GM18867 (cell line): Measurements from ENCODE around the gene SH3BP1.

Source experiments
- ATAC-seq: cut with Tn5 transposase; IDR thresholded peaks from one replicate; pipeline ENCODE4 v1.9.1; 2021; ENCODE audit warnings: mild to moderate bottlenecking, moderate library complexity; ENCODE audit not compliant: unreplicated experiment

The SH3BP1 gene

DNA sequence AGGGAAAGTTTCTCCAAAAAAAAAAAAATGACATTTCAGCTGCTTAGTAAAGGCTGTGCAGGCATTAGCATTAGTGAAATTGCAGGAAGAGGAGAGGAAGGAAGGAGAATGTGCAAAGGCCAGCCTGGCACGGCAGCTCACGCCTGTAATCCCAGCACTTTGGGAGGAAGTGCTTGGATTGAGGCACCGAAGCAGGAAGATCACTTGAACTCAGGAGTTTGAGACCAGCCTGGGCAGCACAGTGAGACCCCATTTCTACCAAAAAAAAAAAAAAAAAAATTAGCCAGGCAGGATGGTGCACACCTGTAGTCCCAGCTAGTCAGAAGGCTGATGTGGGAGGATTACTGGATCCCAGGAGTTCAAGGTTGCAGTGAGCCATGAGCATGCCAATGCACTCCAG lies 65.2 kb downstream of the SH3BP1 start:
- ATAC-seq: no peak

DNA sequence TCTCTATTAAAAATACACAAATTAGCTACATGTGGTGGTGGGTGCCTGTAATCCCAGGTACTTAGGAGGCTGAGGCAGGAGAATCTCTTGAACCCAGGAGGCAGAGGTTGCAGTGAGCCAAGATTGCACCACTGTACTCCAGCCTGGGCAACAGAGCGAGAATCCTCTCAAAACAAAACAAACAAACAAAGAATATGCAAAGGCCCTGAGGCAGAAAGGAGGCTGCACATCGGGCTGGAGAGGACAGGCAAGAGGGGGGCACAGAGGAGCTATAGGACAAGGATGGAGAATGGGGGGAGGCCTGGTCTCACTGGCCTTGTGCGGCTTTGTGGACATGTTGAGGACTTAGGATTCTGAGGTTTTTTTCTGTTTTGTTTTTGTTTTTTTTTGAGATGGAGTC lies 65.7 kb downstream of the SH3BP1 start:
- ATAC-seq: no peak
